Measurements from ENCODE around the gene KRT75.

The KRT75 gene

DNA sequence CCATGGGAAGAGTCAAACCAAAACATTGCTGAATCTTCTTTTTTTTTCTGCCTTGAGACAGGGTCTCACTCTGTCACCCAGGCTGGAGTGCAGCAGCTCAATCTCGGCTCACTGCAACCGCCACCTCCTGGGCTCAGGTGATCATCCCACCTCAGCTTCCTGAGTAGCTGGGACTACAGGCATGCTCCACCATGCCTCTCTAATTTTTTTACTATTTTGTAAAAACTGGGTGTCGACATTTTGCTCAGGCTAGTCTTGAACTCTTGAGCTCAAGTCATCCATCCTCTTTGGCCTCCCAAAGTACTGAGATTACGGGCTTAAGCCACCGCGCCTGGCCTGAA lies 1.5 kb upstream of the KRT75 start:
- Histone ChIP-seq H3K27me3 (no peaks in the 10 kb centered on the region), H3K36me3 (no peaks in the 10 kb centered on the region), H4K20me1 (no peaks in the 10 kb centered on the region), H3K9me3 (replicated peaks in 1 of 11) (no peaks in the 10 kb centered on the region), H3K4me3 (no peak overlapping the region), H3K4me1 (0 out of 20 replicates have a peak, but pooled peaks cover 0 to 4% (median 0%) of the 10 kb centered on the region in 10 experiments), H3K9ac (no peak overlapping the region), H3K4me2 (no peak overlapping the region), H3K27ac (no peak overlapping the region)
- TF ChIP-seq Cebpa-rat (IDR thresholded peaks at IDR 0.05): no peak

- H3K27ac ChIP-seq: no peak overlapping the region
- H3K36me3 ChIP-seq: no peaks in the 10 kb centered on the region
- H3K27me3 ChIP-seq: no peaks in the 10 kb centered on the region
- no peaks in the 10 kb centered on the region for H4K20me1 ChIP-seq
- H3K4me3 ChIP-seq: no peak overlapping the region
- no peak overlapping the region for H3K4me2 ChIP-seq
- H3K9me3 ChIP-seq (replicated peaks in 1 of 11): no peaks in the 10 kb centered on the region
- H3K9ac ChIP-seq: no peak overlapping the region
- TF ChIP-seq Cebpa-rat (IDR thresholded peaks at IDR 0.05): no peak
- 0 out of 20 replicates have a peak, but pooled peaks cover 0 to 4% (median 0%) of the 10 kb centered on the region in 10 experiments for H3K4me1 ChIP-seq
These were observed 774 bp upstream of the KRT75 start for GRCh38 chr12:52434760-52435530.

- Histone ChIP-seq H3K9me3 (replicated peaks in 1 of 11) (no peaks in the 10 kb centered on the region), H3K27ac (no peak overlapping the region), H3K27me3 (no peaks in the 10 kb centered on the region), H3K9ac (no peak overlapping the region), H3K4me3 (no peak overlapping the region), H4K20me1 (no peaks in the 10 kb centered on the region), H3K36me3 (no peaks in the 10 kb centered on the region), H3K4me2 (no peak overlapping the region), H3K4me1 (0 out of 20 replicates have a peak, but pooled peaks cover 0 to 4% (median 0%) of the 10 kb centered on the region in 10 experiments)
- TF ChIP-seq Cebpa-rat (IDR thresholded peaks at IDR 0.05): no peak
These were observed 580 bp downstream of the KRT75 start for GRCh38 chr12:52433501-52434080.

DNA sequence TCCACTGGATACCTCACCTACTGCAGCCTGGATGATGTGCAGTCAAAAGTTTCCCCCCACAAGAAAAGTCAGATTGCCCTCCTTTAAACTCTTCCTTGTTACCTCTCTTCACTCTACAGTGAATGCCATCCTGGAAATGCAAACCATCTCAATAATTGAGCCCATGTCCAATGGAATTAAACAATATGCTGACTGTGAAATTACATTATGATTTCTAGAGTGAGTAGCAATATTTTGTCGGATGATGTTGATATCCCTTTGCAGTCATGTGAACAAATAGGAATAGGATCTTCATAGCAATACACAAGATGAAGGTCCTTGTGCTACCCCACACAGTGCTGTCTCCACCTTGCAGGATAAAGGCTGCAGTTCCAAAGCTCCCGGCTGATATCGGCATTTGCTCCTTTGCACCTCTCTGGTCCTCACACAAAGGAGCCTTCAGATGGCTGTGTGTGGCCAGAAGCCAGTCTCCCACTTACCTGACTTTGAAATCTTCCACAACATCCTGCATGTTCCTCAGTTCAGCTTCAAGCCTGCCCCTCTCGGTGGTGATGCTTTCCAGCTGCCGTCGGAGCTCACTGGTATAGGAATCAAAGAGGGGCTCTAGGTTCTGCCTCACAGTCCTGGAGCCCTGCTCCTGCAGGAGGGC lies 1.5 kb downstream of the KRT75 start:
- no peaks in the 10 kb centered on the region for H3K36me3 ChIP-seq
- H3K27me3 ChIP-seq: no peaks in the 10 kb centered on the region
- no peak overlapping the region for H3K4me3 ChIP-seq
- H3K27ac ChIP-seq: no peak overlapping the region
- no peaks in the 10 kb centered on the region for H4K20me1 ChIP-seq
- no peak for TF ChIP-seq Cebpa-rat (IDR thresholded peaks at IDR 0.05)
- H3K4me1 ChIP-seq: 0 out of 20 replicates have a peak, but pooled peaks cover 0 to 4% (median 0%) of the 10 kb centered on the region in 10 experiments
- no peak overlapping the region for H3K9ac ChIP-seq
- H3K9me3 ChIP-seq (replicated peaks in 1 of 11): no peaks in the 10 kb centered on the region
- H3K4me2 ChIP-seq: no peak overlapping the region

DNA sequence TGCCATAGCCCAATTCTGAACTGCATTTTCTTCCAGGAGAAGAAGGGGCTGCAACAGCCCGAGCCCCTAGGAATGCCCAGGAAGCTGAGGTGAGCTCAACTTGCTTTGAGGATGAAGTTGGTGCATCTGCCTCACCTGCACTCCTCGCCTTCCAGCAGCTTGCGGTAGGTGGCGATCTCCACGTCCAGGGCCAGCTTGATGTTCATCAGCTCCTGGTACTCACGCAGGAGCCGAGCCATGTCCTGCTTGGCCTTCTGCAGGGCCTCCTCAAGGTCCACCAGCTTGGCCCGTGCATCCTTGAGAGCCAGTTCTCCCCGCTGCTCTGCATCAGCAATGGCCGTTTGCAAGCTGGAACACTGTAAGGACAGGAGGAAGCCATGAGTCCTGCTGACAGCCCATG lies 6.0 kb downstream of the KRT75 start:
- no peaks in the 10 kb centered on the region for H3K36me3 ChIP-seq
- no peak for TF ChIP-seq Cebpa-rat (IDR thresholded peaks at IDR 0.05)
- no peaks in the 10 kb centered on the region for H3K27me3 ChIP-seq

GRCh38 chr12:52427083-52427482 lies 7.1 kb downstream of the KRT75 start:
- H3K36me3 ChIP-seq: no peaks in the 10 kb centered on the region
- no peak overlapping the region for H3K27ac ChIP-seq
- H3K4me2 ChIP-seq: no peak overlapping the region
- H3K4me1 ChIP-seq: no peaks in the 10 kb centered on the region
- no peak for TF ChIP-seq Cebpa-rat (IDR thresholded peaks at IDR 0.05)
- no peak overlapping the region for H3K4me3 ChIP-seq
- H3K27me3 ChIP-seq: no peaks in the 10 kb centered on the region
- no peaks in the 10 kb centered on the region for H3K9me3 ChIP-seq (replicated peaks in 1 of 11)
- H3K9ac ChIP-seq: no peak overlapping the region
- no peaks in the 10 kb centered on the region for H4K20me1 ChIP-seq

More for the DNA sequence above, 6.0 kb downstream of the KRT75 start:
- Histone ChIP-seq H3K9me3 (replicated peaks in 1 of 11) (no peaks in the 10 kb centered on the region), H4K20me1 (no peaks in the 10 kb centered on the region), H3K27ac (no peak overlapping the region), H3K9ac (no peak overlapping the region), H3K4me3 (no peak overlapping the region), H3K4me1 (no peaks in the 10 kb centered on the region), H3K4me2 (no peak overlapping the region)

- Histone ChIP-seq H3K4me2 (no peak overlapping the region), H4K20me1 (no peaks in the 10 kb centered on the region), H3K4me3 (no peak overlapping the region), H3K4me1 (no peaks in the 10 kb centered on the region), H3K9ac (no peak overlapping the region), H3K36me3 (no peaks in the 10 kb centered on the region), H3K9me3 (replicated peaks in 1 of 11) (no peaks in the 10 kb centered on the region), H3K27ac (no peak overlapping the region), H3K27me3 (no peaks in the 10 kb centered on the region)
- TF ChIP-seq Cebpa-rat (IDR thresholded peaks at IDR 0.05): no peak
These were observed 8.1 kb downstream of the KRT75 start for GRCh38 chr12:52426034-52426433.

GRCh38 chr12:52425466-52425865 lies 8.7 kb downstream of the KRT75 start:
- H3K4me1 ChIP-seq: no peaks in the 10 kb centered on the region

GRCh38 chr12:52423661-52424500 lies 10.3 kb downstream of the KRT75 start:
- Histone ChIP-seq H3K9me3 (replicated peaks in 1 of 11) (no peaks in the 10 kb centered on the region), H3K36me3 (no peaks in the 10 kb centered on the region), H3K9ac (no peak overlapping the region), H4K20me1 (no peaks in the 10 kb centered on the region), H3K4me1 (peaks cover 0 to 10% (median 3%) of the 10 kb centered on the region in 10 experiments; a peak in 6 of 20 replicates), H3K4me2 (no peak overlapping the region), H3K27me3 (no peaks in the 10 kb centered on the region), H3K27ac (no peak overlapping the region), H3K4me3 (no peak overlapping the region)
- TF ChIP-seq Cebpa-rat (IDR thresholded peaks at IDR 0.05): no peak

More at GRCh38 chr12:52425466-52425865, 8.7 kb downstream of the KRT75 start:
- Histone ChIP-seq H3K9ac (no peak overlapping the region), H3K4me2 (no peak overlapping the region), H3K36me3 (no peaks in the 10 kb centered on the region), H4K20me1 (no peaks in the 10 kb centered on the region), H3K4me3 (no peak overlapping the region), H3K27me3 (no peaks in the 10 kb centered on the region), H3K27ac (no peak overlapping the region), H3K9me3 (replicated peaks in 1 of 11) (no peaks in the 10 kb centered on the region)
- no peak for TF ChIP-seq Cebpa-rat (IDR thresholded peaks at IDR 0.05)

Measured in BLaER1 treated with 17β-estradiol and CSF1 and Interleukin-3, amounts not matched to agents 10 nM and 100 nM (cell line).